Neural progenitor cell (in vitro differentiated cells): ENCODE measurements around the gene PLCG2. TPM values are rescaled to one million over a fixed set of nuclear protein-coding genes. Genes with fewer than 3 reads are reported as not detected.
"Not testable (repeated sequence)": the region's sequence is repeated elsewhere in the genome, so short reads cannot be mapped to it uniquely, and the experiment has no call there.

Source experiments
- DNase-seq: peaks from one replicate; pipeline ENCODE4 v3.0.0-alpha.2; 2016; ENCODE audit warnings: low spot score
- H2AFZ ChIP-seq: fragments of 200-600 bp; sonication (generic); replicated peaks from 2 replicates; pipeline ENCODE4 v1.6.1; 2016; ENCODE audit warnings: antibody characterized with exemption
- H3F3A ChIP-seq: fragments of 200-600 bp; sonication (generic); 2 replicates; pipeline ENCODE4 v1.6.1; 2016; ENCODE audit warnings: antibody characterized with exemption, low read depth
- H3K27ac ChIP-seq: fragments of 200-600 bp; sonication (generic); 2 replicates; pipeline ENCODE4 v1.5.1; 2016; ENCODE audit warnings: mild to moderate bottlenecking
- H3K27me3 ChIP-seq: fragments of 200-600 bp; sonication (generic); 2 replicates; pipeline ENCODE4 v1.6.1; 2016; ENCODE audit warnings: mild to moderate bottlenecking, moderate library complexity
- H3K36me3 ChIP-seq: fragments of 200-600 bp; sonication (generic); 2 replicates; pipeline ENCODE4 v1.5.1; 2016
- H3K4me1 ChIP-seq: fragments of 200-600 bp; sonication (generic); 2 replicates; pipeline ENCODE4 v1.6.1; 2016; ENCODE audit warnings: mixed run types
- H3K4me2 ChIP-seq: fragments of 200-600 bp; sonication (generic); 2 replicates; pipeline ENCODE4 v1.6.1; 2016
- H3K4me3 ChIP-seq: fragments of 200-600 bp; sonication (generic); 2 replicates; pipeline ENCODE4 v1.5.1; 2016
- H3K79me2 ChIP-seq: fragments of 200-600 bp; sonication (generic); 2 replicates; pipeline ENCODE4 v1.6.1; 2016; ENCODE audit warnings: low read depth
- H3K9ac ChIP-seq: fragments of 200-600 bp; sonication (generic); 2 replicates; pipeline ENCODE4 v1.6.1; 2016
- H3K9me3 ChIP-seq: fragments of 200-600 bp; sonication (generic); 2 replicates; pipeline ENCODE4 v1.5.1; 2016; ENCODE audit warnings: low read depth
- H4K20me1 ChIP-seq: fragments of 200-600 bp; sonication (generic); 2 replicates; pipeline ENCODE4 v1.6.1; 2016; ENCODE audit warnings: low read depth
- H3K27ac Mint-ChIP-seq: 3 replicates; pipeline ENCODE4 v1.8.0; 2021; ENCODE audit warnings: mixed read lengths
- H3K27me3 Mint-ChIP-seq: 2 replicates; pipeline ENCODE4 v1.8.0; 2022; ENCODE audit warnings: low read depth, mild to moderate bottlenecking, inconsistent platforms, moderate library complexity, mixed read lengths; ENCODE audit not compliant: insufficient read depth
- H3K36me3 Mint-ChIP-seq: 3 replicates; pipeline ENCODE4 v1.8.0; 2021; ENCODE audit warnings: mixed read lengths
- H3K4me1 Mint-ChIP-seq: 3 replicates; pipeline ENCODE4 v1.8.0; 2021; ENCODE audit warnings: mixed read lengths
- H3K4me3 Mint-ChIP-seq: 3 replicates; pipeline ENCODE4 v1.8.0; 2021; ENCODE audit warnings: mild to moderate bottlenecking, moderate library complexity, mixed read lengths
- H3K9me3 Mint-ChIP-seq: 3 replicates; pipeline ENCODE4 v1.8.0; 2020; ENCODE audit warnings: mixed read lengths
- CTCF ChIP-seq: fragments of 200-600 bp; sonication (generic); IDR thresholded peaks from 2 replicates; pipeline ENCODE4 v1.5.1; 2017; ENCODE audit warnings: antibody characterized with exemption, mild to moderate bottlenecking
- EZH2 ChIP-seq: fragments of 200-600 bp; sonication (generic); IDR thresholded peaks from 2 replicates; pipeline ENCODE4 v1.6.1; 2017; ENCODE audit warnings: antibody characterized with exemption, mild to moderate bottlenecking, moderate library complexity
- EZH2phosphoT487 ChIP-seq: fragments of 200-600 bp; sonication (generic); IDR thresholded peaks from 2 replicates; pipeline ENCODE4 v1.6.1; 2017; ENCODE audit warnings: antibody characterized with exemption
- total RNA-seq: library from RNA; depleted of rRNA; stranded (reverse); fragments of >200 nt; gene quantifications from 2 replicates; pipeline ENCODE4 v1.2.3, GENCODE V29; 2015; ENCODE audit warnings: low replicate concordance

Gene PLCG2
- total RNA-seq, 1 donor from 2014 or later = 5.0 TPM

GRCh38 chr16:82006036-82006435, 226.9 kb downstream of the PLCG2 start:
- Histone ChIP-seq H3K9ac (no peak overlapping the region), H3K79me2 (no peaks in the 10 kb centered on the region), H3K27me3 (no peaks in the 10 kb centered on the region), H4K20me1 (no peaks in the 10 kb centered on the region), H2AFZ (no peak overlapping the region), H3K36me3 (no peaks in the 10 kb centered on the region), H3K4me3 (no peak overlapping the region), H3K4me1 (peaks cover 4% of the 10 kb centered on the region), H3F3A (no peaks in the 10 kb centered on the region), H3K27ac (no peak overlapping the region), H3K4me2 (no peak overlapping the region), H3K9me3 (peaks cover 6% of the 10 kb centered on the region)
- TF ChIP-seq EZH2 = no peak
- TF ChIP-seq CTCF = no peak
- no peak for TF ChIP-seq EZH2phosphoT487
- Mint-ChIP-seq H3K27ac (no peak overlapping the region), H3K27me3 (peaks cover 15% of the 10 kb centered on the region), H3K4me3 (no peak overlapping the region), H3K36me3 (no peaks in the 10 kb centered on the region), H3K9me3 (peaks cover 33% of the 10 kb centered on the region), H3K4me1 (peaks cover 12% of the 10 kb centered on the region)
- no peak for DNase-seq

- DNase-seq = no peak
- no peak overlapping the region for H3K27ac Mint-ChIP-seq
- H3F3A ChIP-seq = no peaks in the 10 kb centered on the region
- peaks cover 12% of the 10 kb centered on the region for H3K4me1 Mint-ChIP-seq
- H3K27me3 ChIP-seq = no peaks in the 10 kb centered on the region
- peaks cover 17% of the 10 kb centered on the region for H3K27me3 Mint-ChIP-seq
- no peak overlapping the region for H3K27ac ChIP-seq
- no peaks in the 10 kb centered on the region for H3K79me2 ChIP-seq
- no peak overlapping the region for H2AFZ ChIP-seq
- H3K36me3 Mint-ChIP-seq = peaks cover 2% of the 10 kb centered on the region
- no peak overlapping the region for H3K9ac ChIP-seq
- no peak for TF ChIP-seq EZH2phosphoT487
- no peak for TF ChIP-seq CTCF
- no peak for TF ChIP-seq EZH2
- H3K36me3 ChIP-seq = no peaks in the 10 kb centered on the region
- H3K4me3 ChIP-seq = no peak overlapping the region
- H3K9me3 Mint-ChIP-seq = peaks cover 41% of the 10 kb centered on the region
- peaks cover 6% of the 10 kb centered on the region for H3K9me3 ChIP-seq
- H3K4me2 ChIP-seq = no peak overlapping the region
- H3K4me1 ChIP-seq = peaks cover 4% of the 10 kb centered on the region
- no peak overlapping the region for H3K4me3 Mint-ChIP-seq
- no peaks in the 10 kb centered on the region for H4K20me1 ChIP-seq
Observed at GRCh38 chr16:82007189-82007588, 228.1 kb downstream of the PLCG2 start.

- H3K27me3 ChIP-seq = no peaks in the 10 kb centered on the region
- H3K9me3 ChIP-seq = peaks cover 6% of the 10 kb centered on the region
- H3K4me1 ChIP-seq = peaks cover 4% of the 10 kb centered on the region
- H3K36me3 Mint-ChIP-seq = peaks cover 2% of the 10 kb centered on the region
- H3K27ac ChIP-seq = no peak overlapping the region
- peaks cover 42% of the 10 kb centered on the region for H3K9me3 Mint-ChIP-seq
- DNase-seq = no peak
- H3K4me3 ChIP-seq = no peak overlapping the region
- peaks cover 18% of the 10 kb centered on the region for H3K27me3 Mint-ChIP-seq
- H3K4me1 Mint-ChIP-seq = peaks cover 7% of the 10 kb centered on the region
- TF ChIP-seq EZH2 = no peak
- TF ChIP-seq EZH2phosphoT487 = no peak
- no peak for TF ChIP-seq CTCF
- H4K20me1 ChIP-seq = no peaks in the 10 kb centered on the region
- H3K4me3 Mint-ChIP-seq = no peak overlapping the region
- H2AFZ ChIP-seq = no peak overlapping the region
- H3K4me2 ChIP-seq = no peak overlapping the region
- H3F3A ChIP-seq = no peaks in the 10 kb centered on the region
- H3K36me3 ChIP-seq = no peaks in the 10 kb centered on the region
- no peaks in the 10 kb centered on the region for H3K79me2 ChIP-seq
- no peak overlapping the region for H3K9ac ChIP-seq
- H3K27ac Mint-ChIP-seq = no peak overlapping the region
Observed at GRCh38 chr16:82008957-82009592, 230.0 kb downstream of the PLCG2 start.

GRCh38 chr16:82009789-82010188, 230.7 kb downstream of the PLCG2 start:
- H3K79me2 ChIP-seq, H3K27ac ChIP-seq, H3K9me3 ChIP-seq, H3K27ac Mint-ChIP-seq, H3K4me2 ChIP-seq, H3K4me1 Mint-ChIP-seq, H3K4me3 Mint-ChIP-seq, H3K27me3 ChIP-seq, H3K9ac ChIP-seq, H3K4me1 ChIP-seq, DNase-seq, H3F3A ChIP-seq, H2AFZ ChIP-seq, H3K36me3 Mint-ChIP-seq, H3K4me3 ChIP-seq, H4K20me1 ChIP-seq, H3K36me3 ChIP-seq: not testable (repeated sequence)
- peaks cover 42% of the 10 kb centered on the region for H3K9me3 Mint-ChIP-seq
- H3K27me3 Mint-ChIP-seq = peaks cover 16% of the 10 kb centered on the region
